Lower leg skin (tissue), 3 donors: ENCODE data around the gene TBP.

Source experiments
- CTCF ChIP-seq, 3 donors: fragments of 450-650 bp; IDR thresholded peaks; one replicate each; pipeline ENCODE4 v1.5.1; 2016; ENCODE audit warnings: antibody characterized with exemption in 3 of 3, mild to moderate bottlenecking in 3 of 3, moderate library complexity in 2 of 3
- POLR2A ChIP-seq, 2 donors: fragments of 450-650 bp; IDR thresholded peaks; one replicate each; pipeline ENCODE4 v1.6.1; 2016 to 2017; ENCODE audit warnings: antibody characterized with exemption in 2 of 2, mild to moderate bottlenecking in 1 of 2, moderate library complexity in 1 of 2

- TF ChIP-seq CTCF (IDR thresholded peaks at IDR 0.05) (no peak), POLR2A (IDR thresholded peaks at IDR 0.05) (no peak)
These were observed 10.9 kb downstream of the TBP start for GRCh38 chr6:170564936-170565530.
